Hematopoietic multipotent progenitor cell treated with erythropoietin and hydrocortisone succinate and interleukin-3 and kit ligand, for 15 days (in vitro differentiated cells): ENCODE results near the gene IFFO2.

Experiments used
- DNase-seq: peaks from one replicate; pipeline ENCODE4 v3.0.0-alpha.2; 2015; ENCODE audit warnings: low spot score

Gene IFFO2

DNA sequence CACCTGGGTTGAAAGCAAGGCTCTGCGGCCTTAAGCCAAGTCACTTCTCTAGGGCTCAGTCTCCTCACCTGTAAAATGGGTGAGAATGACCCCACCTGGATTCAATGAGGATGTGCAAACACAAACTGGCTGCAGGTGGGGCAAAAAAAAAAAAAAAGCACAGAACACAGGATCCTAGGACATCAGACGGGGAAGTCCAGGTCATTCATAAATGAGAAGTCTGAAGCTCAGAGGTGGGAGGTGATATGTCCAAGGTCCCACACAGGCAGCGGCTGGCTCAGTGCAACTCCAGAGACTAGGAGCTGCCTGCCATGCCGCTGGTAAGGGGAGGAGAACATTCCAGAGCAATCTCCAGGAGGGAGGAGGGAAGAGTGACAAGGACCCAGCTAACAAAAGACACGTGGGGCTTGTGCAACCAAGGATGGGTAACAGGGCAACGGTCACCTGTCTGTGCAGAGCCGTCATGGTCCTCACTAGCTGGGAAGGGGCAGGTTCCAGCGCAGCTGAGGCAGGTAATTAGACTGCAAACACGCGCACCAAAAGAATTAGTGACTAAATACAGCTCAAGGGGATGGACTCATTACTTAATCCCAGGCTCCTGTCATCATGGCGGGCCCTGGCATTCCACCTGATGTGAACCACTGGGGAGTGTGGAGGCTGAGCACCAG is 19.5 kb downstream of the IFFO2 start:
- DNase-seq, result no peak

DNA sequence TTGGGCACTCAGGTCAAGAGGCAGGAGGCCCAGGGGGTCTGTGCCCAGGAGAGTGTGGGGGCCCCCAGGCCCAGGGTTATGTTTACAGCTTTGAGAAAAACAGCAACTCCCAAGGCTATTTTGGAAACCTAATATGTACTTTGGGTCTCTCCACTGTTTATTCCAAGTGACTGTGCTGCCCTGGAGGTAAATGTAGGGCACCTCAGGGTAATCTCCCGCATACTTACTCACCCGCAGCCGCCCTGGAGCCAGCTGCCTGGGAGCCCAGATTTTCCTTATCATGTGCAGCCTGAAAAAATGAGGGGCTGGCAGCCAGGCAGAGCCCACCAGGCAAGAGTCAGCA is 20.0 kb downstream of the IFFO2 start:
- DNase-seq, result no peak

DNA sequence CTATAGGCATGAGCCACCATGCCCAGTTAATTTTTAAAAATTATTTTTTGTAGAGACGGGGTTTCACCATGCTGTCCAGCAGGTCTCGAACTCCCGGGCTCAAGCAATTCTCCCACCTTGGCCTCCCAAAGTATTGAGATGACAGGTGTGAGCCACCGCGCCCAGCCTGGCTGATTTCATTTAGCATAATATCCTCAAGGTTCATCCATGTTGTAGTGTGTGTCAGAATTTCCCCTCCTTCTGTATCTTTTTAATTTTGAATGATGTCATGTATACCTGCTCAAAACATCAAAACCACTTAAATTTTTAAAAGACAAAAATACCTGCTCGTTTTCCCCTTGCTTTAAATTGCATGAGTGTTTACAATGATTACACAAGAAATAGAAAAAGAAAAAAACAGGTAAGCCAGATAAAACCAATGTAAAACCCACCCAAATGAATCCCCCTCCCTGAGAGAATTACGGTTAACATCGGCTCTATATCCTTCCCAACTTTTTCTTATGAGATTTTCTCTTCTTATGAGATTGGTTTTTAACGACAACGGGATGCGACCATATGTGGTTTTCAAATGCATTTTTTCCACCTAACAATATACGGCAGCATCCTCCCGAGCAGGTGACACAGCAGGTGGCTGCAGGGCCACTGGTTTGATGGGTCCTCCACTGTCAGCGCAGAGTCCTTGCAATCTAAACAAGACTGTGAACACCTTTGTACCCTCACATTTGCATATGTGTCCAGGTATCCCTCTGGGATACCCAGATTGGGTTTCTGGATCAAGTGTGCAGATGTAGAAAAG is 22.1 kb downstream of the IFFO2 start:
- no peak for DNase-seq

DNA sequence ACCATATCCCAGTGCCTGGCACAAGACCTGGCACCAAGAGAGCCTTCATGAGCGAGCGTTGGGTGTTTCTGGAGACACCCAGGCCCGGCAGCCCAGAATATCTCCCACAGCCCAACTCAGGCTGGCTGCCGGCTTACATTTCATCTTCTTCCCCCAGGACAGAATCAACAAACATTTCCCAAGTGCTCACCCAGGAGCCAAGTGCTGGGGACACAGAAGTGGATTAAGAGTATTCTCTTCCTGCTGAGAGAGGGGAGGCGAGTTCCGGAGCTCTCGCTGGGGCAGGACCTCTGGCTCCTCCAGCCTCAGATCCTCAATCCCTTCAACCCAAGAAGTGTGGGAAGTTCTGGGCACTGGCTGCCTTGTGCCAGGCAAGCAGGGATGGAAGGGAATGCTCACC is 23.6 kb downstream of the IFFO2 start:
- no peak for DNase-seq

DNA sequence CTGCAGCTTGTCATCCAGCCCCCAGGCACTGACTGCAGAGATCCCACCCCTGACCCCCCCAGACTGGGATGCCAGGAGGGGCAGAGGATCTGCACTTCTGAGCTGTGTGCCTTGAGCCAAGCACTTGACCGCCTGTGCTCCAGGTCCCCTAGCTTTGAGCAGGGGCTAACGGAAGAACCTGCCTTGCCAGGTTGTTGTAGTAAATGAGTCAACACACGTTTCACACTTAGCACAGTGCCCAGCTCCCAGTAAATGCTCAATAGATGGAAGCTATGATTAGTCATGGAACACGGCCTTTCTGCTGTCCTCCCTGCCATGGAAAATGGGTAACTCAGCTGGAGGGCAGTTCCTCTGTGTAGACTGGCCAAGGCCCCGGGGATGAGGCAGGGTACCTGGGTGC is 24.1 kb downstream of the IFFO2 start:
- DNase-seq, result no peak

DNA sequence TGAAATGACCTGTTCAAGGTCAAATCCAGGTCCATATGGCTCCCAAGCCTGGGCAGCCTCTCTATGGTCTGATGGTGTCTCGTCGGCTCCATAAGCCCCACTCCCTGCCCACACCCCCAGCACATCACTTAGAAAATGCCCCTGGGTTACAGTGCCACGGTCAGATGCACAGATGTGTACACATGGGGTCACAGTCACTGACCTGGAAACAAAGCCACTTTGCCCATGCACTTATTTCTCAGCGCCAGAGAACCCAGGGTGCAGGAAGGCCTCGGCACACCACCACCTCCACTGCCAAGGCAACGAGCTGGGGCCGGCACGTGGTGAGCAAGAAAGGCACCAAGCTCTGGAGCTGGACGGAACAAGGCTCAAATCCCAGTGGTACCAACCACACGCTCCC is 24.7 kb downstream of the IFFO2 start:
- DNase-seq, result no peak

DNA sequence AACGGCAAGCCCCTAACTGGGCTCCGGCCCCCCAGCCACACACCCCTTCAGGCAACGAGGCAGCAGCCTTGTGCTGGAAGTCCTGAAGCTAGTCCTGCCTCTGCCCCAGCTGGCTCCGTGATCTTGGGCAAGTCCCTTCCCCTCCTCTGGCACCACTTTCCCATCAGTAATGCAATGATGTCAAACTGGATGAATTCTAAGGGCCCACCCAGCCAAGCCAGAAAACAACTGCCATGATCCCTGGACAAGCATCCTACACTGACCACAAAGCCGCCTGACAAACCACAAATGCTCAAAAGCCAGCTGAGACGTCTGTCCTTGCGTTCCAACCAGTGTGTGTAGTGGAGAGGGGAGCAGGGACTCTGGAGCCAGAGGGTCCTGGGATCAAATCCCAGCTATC is 26.8 kb downstream of the IFFO2 start:
- DNase-seq, result no peak

DNA sequence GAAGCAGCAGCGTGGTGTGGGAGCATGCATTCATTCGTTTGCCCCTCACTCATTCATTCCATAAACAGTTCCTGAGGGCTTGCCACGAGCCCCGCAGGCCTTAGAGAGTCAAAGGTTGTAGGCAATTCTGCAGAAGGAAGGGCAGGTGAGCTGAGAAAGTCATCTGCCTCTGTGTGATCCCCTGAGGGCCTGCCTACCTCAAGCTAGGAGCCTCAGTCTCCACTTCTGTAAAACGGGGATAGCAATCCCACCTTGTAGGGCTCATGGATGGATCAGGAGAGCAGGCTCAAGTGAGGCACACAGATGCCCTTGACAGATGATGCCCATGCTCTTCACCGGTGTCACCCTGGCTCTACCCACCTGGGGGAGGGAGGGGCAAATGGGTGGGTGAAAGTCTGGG is 27.5 kb downstream of the IFFO2 start:
- DNase-seq, result no peak

DNA sequence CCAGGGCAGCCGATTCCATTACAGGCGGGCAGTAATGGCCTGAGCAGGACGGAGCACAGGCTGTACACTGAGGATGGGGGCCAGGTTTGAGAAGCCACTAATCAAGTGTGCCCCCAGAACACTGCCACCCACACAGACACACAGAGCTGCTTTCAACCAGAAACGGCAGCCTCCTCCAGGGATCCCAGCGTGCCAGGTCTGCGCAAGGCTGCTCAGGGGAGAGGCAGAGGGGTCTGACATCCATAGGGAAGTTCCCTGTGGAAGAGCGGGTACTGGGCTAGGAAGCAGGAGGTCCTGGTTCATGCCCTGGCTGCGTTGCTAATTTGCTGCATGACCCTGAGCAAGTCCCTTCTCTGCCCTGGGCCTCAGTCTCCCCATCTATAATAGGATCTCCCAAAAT is 28.1 kb downstream of the IFFO2 start:
- no peak for DNase-seq

DNA sequence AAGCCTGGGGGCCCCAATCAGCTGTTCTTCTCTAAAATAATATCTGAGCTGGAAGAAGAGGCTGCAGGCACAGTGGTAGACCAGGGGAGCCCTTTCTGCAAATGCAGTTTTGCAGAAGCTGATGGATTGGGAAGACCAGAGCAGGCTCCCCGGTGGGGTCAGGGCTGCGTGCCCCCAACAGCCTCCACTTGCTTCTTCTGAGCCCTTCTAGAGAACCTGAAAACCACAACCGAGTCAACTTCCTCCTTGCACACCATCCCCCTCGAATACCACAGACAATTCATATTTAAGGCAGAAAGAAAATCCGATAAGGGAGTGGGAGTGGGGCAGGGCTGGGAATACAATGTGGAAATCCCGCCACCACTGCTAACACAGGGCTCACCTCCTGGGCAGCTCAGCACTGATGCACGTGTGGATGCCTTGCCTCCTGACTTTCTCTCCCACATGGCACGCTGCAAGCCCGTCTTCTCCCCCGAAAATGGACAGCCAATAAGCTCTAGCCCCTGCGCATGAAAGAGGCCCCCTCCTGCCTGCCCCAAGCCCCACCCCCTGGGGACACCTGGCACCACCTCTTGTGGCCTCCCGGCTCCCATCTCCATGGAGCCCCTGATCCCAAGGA is 28.7 kb downstream of the IFFO2 start:
- DNase-seq, result no peak

DNA sequence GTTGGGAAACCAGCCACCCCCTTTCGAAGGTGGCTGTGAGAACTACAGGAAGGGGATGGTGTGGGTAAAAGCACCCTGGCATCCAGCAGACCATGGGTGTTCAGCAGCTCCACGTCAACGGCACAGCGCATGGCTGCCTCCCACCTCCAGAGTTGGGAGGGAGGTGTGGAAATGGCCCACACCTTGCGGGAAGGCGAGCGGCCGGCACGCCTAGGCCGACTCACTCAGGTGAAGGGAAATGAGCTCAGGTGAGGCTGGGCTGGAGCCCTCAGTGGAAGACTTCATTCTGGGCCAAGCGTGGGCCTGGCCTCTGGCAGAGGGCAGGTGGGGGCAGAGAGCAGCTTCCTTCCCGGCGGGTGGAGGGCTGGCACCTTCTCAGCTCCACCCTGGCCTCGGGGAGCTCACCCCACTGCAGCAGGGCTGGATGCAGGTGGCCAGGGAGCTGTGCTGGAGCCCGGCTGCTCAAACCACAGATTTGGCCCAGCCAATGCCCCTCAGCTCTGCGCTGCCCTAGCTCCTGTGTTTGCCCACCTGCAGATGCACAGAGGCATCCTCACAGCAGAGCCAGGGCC is 29.3 kb downstream of the IFFO2 start:
- no peak for DNase-seq

DNA sequence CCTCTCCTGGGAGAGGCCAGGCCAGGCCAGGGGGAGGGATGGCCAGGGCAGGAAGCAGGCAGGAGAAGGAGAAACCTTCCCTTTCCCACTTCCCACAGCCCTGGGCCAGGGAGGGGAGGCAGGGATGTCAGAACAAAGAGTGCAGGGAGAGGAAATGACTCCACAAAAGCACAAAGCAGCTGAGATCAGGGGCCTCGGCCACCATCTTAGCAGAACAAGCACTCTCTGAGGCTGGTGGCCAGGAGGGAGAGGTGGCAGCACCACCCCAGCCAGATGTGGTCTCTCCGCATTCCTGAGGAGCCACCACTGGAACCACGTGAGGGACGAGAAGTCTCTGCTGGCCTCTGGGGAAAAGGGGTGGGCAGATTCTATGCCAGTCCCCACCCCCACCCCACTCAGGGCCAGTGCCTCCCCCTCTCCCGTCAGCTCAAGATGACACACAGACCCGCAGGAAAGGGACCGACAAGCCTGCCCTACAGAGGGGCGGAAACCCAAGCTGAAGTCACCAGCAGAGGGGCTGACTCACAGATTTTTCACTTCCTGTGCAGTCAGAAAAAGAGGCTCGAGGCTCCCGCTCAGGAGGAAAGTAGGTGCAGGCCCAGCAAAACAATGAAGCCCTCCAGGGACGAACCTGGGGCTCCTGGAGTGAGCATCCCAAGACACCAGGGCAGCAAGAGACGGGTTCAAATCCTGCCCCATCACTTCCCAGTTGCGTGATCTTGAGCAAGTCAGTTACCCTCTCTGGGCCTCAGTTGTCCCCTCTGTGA is 30.0 kb downstream of the IFFO2 start:
- DNase-seq, result no peak

DNA sequence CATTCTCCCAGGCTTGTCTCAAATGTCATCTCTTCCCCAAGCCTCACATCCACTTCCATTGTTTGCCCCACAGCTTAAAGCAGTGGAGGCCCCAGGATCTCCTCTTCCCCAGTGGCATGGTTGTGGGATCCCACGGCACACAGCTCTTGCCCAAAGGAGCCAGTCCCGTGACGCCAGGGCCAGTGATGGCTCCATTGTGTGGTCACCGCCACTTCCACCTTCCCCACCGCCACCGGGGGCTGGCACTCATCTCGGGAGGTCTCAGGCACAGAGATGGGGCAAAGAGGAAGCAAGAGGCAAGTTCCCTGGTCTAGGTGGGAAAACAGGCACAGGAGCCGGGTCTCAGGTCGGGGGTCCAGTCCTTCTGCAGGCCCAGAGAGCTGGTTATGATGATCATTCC is 31.2 kb downstream of the IFFO2 start:
- DNase-seq, result no peak

DNA sequence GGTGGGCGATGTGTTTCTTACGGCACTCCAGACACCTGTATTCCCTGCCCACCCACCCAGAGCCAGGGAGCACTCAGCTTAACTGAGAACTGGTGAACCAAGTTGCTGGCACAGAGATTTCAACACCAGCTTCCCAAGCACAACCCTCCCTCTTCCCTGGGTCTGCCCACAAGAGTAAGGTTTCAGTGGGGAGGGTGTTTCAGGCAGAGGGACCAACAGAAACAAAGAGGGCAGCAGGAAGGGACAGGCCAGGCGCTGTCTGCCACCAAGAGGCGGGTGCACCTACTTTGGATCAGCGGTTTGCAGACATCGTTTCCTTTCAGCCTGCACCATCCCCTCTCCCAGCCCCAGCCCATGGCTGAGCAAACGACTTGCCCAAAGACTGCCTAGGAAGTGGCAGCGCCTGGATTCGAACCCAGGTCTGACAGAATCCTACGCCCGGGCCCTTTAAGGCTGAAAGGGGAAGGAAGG is 32.2 kb downstream of the IFFO2 start:
- DNase-seq, result no peak

DNA sequence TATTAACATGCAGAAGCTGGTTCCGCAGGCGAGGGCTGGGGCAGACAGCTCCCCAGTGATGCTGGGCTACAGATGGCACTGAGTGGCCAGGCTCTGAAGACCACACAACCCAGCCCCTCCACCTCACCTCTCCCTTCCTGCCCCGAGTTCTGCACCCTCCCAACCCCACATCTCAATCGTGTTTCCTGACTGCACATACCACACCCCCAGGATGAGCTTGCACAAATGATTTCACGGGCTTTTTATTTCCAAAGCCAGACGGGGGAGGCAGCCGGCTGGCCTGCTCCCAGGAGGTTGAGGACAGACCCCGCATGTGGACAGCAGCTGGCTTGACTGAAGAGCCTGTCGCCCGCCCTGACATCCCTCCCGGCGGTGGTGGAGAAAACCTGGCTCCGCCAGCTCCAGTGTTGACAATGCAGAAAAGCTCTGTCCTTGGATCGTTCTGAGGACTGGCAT is 32.7 kb downstream of the IFFO2 start:
- no peak for DNase-seq

DNA sequence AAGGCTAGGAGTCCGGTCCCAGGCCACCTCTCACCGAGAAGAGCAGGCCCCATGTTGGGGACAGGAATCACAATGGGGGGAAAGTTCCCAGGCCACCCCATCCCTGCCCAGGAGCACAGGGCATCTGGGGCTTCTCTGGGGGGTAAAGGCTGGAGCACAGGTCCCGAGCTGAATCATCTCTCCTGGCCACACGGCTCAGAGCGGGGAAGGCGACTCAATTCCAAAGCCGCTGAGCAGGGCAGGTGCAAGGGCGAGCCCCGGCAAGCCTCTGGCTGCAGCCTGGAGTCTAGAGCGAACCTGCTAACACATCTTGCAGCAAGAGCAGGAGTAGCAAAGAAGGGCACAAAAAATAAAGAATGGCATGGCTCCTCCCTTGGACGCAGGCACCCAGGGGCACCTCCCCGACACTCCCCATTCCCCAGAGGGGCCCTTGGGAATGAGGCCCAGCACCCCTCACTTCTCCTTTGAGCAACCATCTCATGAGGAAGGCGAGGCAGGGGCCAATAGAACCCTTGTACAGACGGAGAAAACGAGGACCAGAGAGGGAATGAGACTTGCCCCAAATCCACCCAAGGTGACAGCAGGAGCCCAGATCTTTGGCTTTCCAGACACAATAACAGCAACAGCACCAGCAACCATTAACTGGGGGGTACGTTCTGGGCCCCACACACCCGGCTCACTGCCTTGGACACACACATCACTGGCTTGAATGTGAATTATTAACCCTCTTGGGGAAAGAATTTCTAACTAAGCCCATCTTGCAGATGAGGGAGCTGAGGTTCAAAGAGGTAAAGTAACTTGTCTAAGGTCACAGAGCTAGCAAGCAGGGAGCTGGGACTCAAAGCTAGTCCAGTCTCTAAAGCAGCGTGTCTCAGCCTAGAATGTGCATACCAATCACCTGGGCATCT is 33.4 kb downstream of the IFFO2 start:
- no peak for DNase-seq

DNA sequence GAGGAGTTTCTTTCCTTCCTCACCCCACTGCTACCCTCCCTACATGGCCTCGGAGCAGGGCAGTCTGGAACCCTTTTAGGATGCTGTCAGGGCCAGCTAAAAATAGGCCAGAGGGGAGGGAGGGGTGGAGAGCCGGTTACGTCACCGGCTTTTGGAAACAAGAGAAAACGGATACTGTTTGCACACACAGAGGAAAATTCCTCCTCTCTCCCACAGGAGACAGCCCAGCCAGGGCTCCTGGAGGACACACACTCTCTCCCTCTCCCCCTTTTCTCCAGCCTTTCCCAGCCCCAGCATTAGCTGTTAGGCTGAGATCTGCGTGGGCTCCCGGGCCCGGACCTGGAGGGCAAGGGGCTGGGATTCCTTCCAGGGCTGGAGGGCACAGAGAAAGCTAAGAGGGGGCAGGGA is 34.2 kb downstream of the IFFO2 start:
- DNase-seq, result no peak

DNA sequence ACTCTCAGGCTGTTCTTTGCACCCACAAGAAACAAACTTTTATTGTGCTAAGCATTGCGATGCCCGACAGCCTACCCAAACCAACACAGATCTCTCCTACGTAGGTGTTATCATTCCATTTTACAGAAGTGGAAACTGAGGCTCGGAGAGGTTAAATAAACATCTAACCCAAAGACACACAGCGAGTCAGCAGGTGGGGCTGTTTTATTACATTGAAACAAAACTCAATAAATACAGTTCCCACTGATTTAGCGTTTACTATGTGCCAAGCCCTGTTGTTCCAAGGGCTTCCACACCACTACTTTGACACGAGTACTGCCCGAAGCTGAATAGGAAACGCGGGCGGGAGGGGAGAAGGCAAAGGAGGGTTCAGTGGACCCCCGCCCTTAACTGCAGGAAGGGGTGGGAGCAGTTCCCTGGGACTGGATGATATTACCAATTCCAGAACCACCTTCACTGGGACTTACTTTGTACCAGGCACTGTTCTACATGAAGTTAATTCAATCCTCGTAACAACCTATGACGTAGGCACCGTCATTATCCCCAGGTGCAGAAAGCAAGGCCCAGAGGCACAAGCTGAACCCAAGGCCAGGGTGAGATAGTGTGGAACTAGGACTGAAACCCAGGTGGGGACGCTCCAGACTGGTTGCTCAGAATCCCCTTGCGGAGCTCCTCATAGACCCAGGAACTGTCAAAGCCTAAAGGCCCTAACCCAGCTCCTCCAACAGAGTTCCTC is 34.8 kb downstream of the IFFO2 start:
- DNase-seq, result no peak

DNA sequence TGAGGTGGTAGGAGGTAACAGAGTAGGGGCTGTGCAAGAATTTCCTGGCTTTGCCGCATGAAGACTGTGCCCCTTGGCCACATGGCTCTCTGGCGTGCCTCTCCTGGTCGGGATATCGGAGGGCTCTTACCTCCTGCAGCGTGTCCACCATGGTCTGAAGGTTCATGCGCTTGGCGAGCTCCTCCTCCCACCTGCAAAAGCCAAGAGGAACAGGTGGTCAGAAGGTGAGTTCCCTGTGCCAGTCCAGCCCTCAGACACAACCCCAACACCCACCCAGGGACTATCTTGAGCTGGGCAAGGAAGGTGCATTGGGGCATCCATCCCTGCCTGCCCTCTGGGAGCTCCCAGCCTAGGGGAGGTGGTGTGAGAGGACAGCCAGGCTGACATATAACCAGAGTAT is 35.5 kb downstream of the IFFO2 start:
- no peak for DNase-seq

DNA sequence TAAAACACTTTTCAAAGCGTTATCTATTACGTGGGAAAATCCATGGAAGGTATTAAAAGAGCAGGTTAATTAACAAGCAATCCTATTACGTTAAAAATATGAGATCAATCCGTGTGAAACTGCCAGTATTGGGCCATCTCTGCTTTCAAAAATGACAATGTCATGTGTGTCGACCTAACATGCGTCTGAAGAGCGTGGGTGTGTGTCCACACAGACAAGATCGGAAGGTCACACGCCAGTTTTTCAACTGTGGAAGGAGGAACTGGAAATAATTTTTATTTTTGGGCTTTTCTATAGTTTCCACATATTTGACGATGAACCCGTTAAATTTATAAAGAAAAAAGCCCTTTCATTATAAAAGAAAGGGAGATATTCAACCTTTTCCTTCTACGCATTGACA is 36.5 kb downstream of the IFFO2 start:
- no peak for DNase-seq
